K562 (cell line): Measurements from ENCODE around the gene FBXW7. TPM values are rescaled to one million over a fixed set of nuclear protein-coding genes. Genes with fewer than 3 reads are reported as not detected.

ENCODE experiments used
- BRD9 ChIP-seq: fragments of 450-650 bp; IDR thresholded peaks from 2 replicates; pipeline ENCODE4 v1.6.1; 2018; ENCODE audit warnings: low read depth; ENCODE audit not compliant: partially characterized antibody
- CBX2 ChIP-seq: fragments of 200-600 bp; sonication (generic); IDR thresholded peaks from one replicate; pipeline ENCODE4 v1.6.1; 2012; ENCODE audit warnings: mild to moderate bottlenecking, low read length, inconsistent platforms; ENCODE audit not compliant: insufficient read depth, poor library complexity, severe bottlenecking
- CBX5 ChIP-seq: IDR thresholded peaks from 2 replicates; pipeline ENCODE4 v1.6.1; 2014; ENCODE audit warnings: low read depth, borderline replicate concordance
- CEBPB ChIP-seq: fragments of 450-650 bp; IDR thresholded peaks from 2 replicates; pipeline ENCODE4 v1.6.1; 2016; ENCODE audit warnings: missing genetic modification characterization, missing compliant biosample characterization
- DDX20 ChIP-seq: fragments of 450-650 bp; IDR thresholded peaks from 2 replicates; pipeline ENCODE4 v1.6.1; 2016; ENCODE audit warnings: missing genetic modification characterization, low read depth, mild to moderate bottlenecking, missing compliant biosample characterization, moderate library complexity
- FOXK1 ChIP-seq: sonication (generic); formaldehyde crosslinking; IDR thresholded peaks from 2 replicates; pipeline ENCODE4 v1.8.0; 2022; ENCODE audit warnings: missing genetic modification reagents, mild to moderate bottlenecking, borderline replicate concordance
- GATAD2A ChIP-seq: fragments of 450-650 bp; IDR thresholded peaks from 2 replicates; pipeline ENCODE4 v1.6.1; 2017
- MBD2 ChIP-seq: sonication (generic); IDR thresholded peaks from 2 replicates; pipeline ENCODE4 v1.6.1; 2016; ENCODE audit warnings: low read depth, borderline replicate concordance
- MTA3 ChIP-seq: fragments of 450-650 bp; formaldehyde crosslinking; IDR thresholded peaks from 2 replicates; pipeline ENCODE4 v1.6.1; 2017; ENCODE audit warnings: mild to moderate bottlenecking, borderline replicate concordance
- NCOA2 ChIP-seq, 2 experiments: fragments of 450-650 bp; IDR thresholded peaks; 2 replicates each; pipeline ENCODE4 v1.6.1; 2018; ENCODE audit warnings: mild to moderate bottlenecking in 2 of 2, moderate library complexity in 1 of 2; ENCODE audit not compliant: partially characterized antibody in 2 of 2
- NCOR1 ChIP-seq: fragments of 450-650 bp; IDR thresholded peaks from 2 replicates; pipeline ENCODE4 v1.6.1; 2016; ENCODE audit warnings: mild to moderate bottlenecking, moderate library complexity
- RBM39 ChIP-seq: fragments of 200-400 bp; formaldehyde crosslinking; optimal IDR thresholded peaks from 2 replicates; pipeline ENCODE3; 2018; ENCODE audit warnings: low read depth, low read length
- RFX5 ChIP-seq: IDR thresholded peaks from 2 replicates; pipeline ENCODE4 v1.6.1; 2011; ENCODE audit warnings: low read depth, mild to moderate bottlenecking, improper control_type of control experiment, low read length
- TBP ChIP-seq: optimal IDR thresholded peaks from 2 replicates; pipeline ENCODE3; 2011; ENCODE audit warnings: low read depth, low read length, improper control_type of control experiment
- TEAD1 ChIP-seq, 2 experiments: fragments of 450-650 bp in 1 of 2; sonication (generic) in 1 of 2; formaldehyde crosslinking; IDR thresholded peaks; 2 replicates each; pipeline versions ENCODE4 v1.4.0 to v1.8.0; 2020 to 2022; ENCODE audit warnings: mild to moderate bottlenecking in 2 of 2, missing genetic modification reagents in 1 of 2
- TEAD4 ChIP-seq, 2 experiments: sonication (generic) in 1 of 2; formaldehyde crosslinking in 1 of 2; IDR thresholded peaks; 2 replicates each; pipeline versions ENCODE4 v1.6.1 to v1.8.0; 2012 to 2022; ENCODE audit warnings: borderline replicate concordance in 1 of 2, inconsistent platforms in 1 of 2, low read length in 1 of 2, mild to moderate bottlenecking in 1 of 2, missing genetic modification reagents in 1 of 2
- TSC22D4 ChIP-seq: fragments of 450-650 bp; IDR thresholded peaks from 2 replicates; pipeline ENCODE4 v1.6.1; 2016; ENCODE audit warnings: missing genetic modification characterization, missing biosample characterization, control low read depth
- ZKSCAN8 ChIP-seq: fragments of 200-800 bp; sonication (Bioruptor generic); IDR thresholded peaks from 2 replicates; pipeline ENCODE4 v1.6.1; 2016; ENCODE audit warnings: missing genetic modification characterization, missing compliant biosample characterization
- ZNF699 ChIP-seq: fragments of 250-450 bp; sonication (Bioruptor Pico); IDR thresholded peaks from 2 replicates; pipeline ENCODE4 v1.8.0; 2021; ENCODE audit warnings: mild to moderate bottlenecking, moderate library complexity; ENCODE audit not compliant: insufficient replicate concordance
- ZNF780A ChIP-seq: fragments of 250-450 bp; sonication (Bioruptor Pico); IDR thresholded peaks from 2 replicates; pipeline ENCODE4 v1.5.0; 2021; ENCODE audit warnings: mild to moderate bottlenecking
- polyA plus RNA-seq, 8 experiments: library from polyadenylated mRNA; depleted of rRNA in 4 of 8; stranded (reverse) in 5 of 8; unstranded in 3 of 8; fragments of >200 nt; fragmentation: Nextera tagmentation in 2 of 8; fragmentation: Illumina TruSeq in 1 of 8; extraction: Ambion mirVana in 2 of 8; extraction: Trizol in 1 of 8; gene quantifications; 2 replicates each; pipeline versions ENCODE4 v1.2.1 to v1.2.3, GENCODE V29; 2011 to 2014; ENCODE audit warnings: inconsistent platforms in 1 of 8, missing spikeins in 1 of 8
- total RNA-seq, 7 experiments: library from RNA; depleted of rRNA in 6 of 7; stranded (reverse); fragments of >200 nt in 6 of 7; fragmentation: Illumina TruSeq in 2 of 7; extraction: Trizol in 2 of 7; gene quantifications; 2 replicates each; pipeline versions ENCODE4 v1.2.1 to v1.2.3, GENCODE V29; 2011 to 2021; ENCODE audit warnings: low replicate concordance in 1 of 7
- TF ChIP-seq, protein P1 (sequence below): fragments of 250-450 bp; sonication (Bioruptor Pico); IDR thresholded peaks from 2 replicates; pipeline ENCODE4 v1.4.0; 2020; ENCODE audit warnings: mild to moderate bottlenecking, moderate library complexity
- TF ChIP-seq, protein P2 (sequence below): fragments of 450-650 bp; IDR thresholded peaks from one replicate; pipeline ENCODE4 v1.6.1; 2018; ENCODE audit warnings: mild to moderate bottlenecking, moderate library complexity; ENCODE audit not compliant: partially characterized antibody
- TF ChIP-seq, protein P3 (sequence below), 2 experiments: fragments of 150-350 bp in 1 of 2; IDR thresholded peaks; 2 replicates each; pipeline ENCODE4 v1.6.1; 2012 to 2016; ENCODE audit warnings: low read depth in 2 of 2, low read length in 2 of 2, mild to moderate bottlenecking in 1 of 2, moderate library complexity in 1 of 2

FBXW7 gene
- total and polyA plus RNA-seq, 9 of the 15 experiments (the other 6 are each of a cell fraction or from before 2014, with no cell fraction given), result 6.8 to 44.2 (median 16.4) TPM

DNA sequence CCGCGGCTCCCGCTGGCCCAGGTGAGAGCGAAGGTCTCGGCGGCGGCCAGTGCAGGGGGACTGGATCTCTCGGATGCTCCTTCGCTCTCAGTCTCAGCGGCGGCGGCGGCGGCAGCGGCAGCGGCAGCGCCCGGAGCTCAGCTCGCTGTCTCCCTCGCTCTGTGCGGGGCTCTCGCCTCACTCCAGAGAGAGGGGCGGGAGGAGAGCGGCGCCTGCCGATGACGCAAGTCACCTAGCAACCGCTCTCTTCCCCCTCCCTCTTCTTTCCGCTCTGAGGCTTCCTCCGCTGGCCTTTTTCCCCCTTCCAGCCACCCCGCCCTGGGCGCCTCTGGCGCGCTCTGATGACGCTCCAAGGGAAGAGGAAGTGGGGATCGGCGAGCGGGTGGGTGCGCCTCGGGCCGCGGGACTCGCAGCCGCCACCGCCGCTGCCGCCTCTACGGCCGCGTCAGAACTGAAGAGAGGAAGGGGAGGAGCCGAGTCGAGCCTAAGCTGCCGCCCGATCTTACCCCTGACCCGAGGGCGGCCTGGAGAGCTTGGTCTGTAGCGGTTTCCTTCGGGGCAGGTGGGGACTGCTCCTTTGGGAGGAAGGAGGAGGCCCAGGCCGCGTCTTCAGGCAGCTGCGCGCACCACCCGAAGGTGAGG is at the start of gene FBXW7 (continued):
- no peak for TF ChIP-seq GATAD2A
- TF ChIP-seq ZNF699 (CRISPR knock-in tag), result no peak
- no peak for TF ChIP-seq RBM39
- TF ChIP-seq DDX20 (tag), result no peak
- TF ChIP-seq MBD2, result peak; percentile 67
- no peak for TF ChIP-seq TSC22D4 (tag)
- TF ChIP-seq FOXK1 (CRISPR knock-in tag), result no peak
- no peak for TF ChIP-seq TBP
- TF ChIP-seq MTA3, result peak; percentile 69; the same call in 1 of the 2 replicates
- TF ChIP-seq ZNF780A (CRISPR knock-in tag), result no peak
- peak; percentile 36; the same call in 1 of the 2 replicates for TF ChIP-seq NCOR1
- TF ChIP-seq TEAD4 (IDR thresholded peaks at IDR 0.05; ENCODE audit: low read length), result no peak
- no peak for TF ChIP-seq TEAD4 (CRISPR knock-in tag; IDR thresholded peaks at IDR 0.05; ENCODE audit: borderline replicate concordance)
- no peak for TF ChIP-seq ZKSCAN8
- no peak for TF ChIP-seq BRD9
- TF ChIP-seq TEAD1 (CRISPR knock-in tag; IDR thresholded peaks at IDR 0.05), result no peak
- TF ChIP-seq, protein P1, sequence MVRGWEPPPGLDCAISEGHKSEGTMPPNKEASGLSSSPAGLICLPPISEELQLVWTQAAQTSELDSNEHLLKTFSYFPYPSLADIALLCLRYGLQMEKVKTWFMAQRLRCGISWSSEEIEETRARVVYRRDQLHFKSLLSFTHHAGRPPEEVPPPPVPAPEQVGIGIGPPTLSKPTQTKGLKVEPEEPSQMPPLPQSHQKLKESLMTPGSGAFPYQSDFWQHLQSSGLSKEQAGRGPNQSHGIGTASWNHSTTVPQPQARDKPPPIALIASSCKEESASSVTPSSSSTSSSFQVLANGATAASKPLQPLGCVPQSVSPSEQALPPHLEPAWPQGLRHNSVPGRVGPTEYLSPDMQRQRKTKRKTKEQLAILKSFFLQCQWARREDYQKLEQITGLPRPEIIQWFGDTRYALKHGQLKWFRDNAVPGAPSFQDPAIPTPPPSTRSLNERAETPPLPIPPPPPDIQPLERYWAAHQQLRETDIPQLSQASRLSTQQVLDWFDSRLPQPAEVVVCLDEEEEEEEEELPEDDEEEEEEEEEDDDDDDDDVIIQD (CRISPR knock-in tag), result no peak
- TF ChIP-seq CBX2, result no peak
- TF ChIP-seq RFX5, result peak; percentile 62
- TF ChIP-seq, protein P2, sequence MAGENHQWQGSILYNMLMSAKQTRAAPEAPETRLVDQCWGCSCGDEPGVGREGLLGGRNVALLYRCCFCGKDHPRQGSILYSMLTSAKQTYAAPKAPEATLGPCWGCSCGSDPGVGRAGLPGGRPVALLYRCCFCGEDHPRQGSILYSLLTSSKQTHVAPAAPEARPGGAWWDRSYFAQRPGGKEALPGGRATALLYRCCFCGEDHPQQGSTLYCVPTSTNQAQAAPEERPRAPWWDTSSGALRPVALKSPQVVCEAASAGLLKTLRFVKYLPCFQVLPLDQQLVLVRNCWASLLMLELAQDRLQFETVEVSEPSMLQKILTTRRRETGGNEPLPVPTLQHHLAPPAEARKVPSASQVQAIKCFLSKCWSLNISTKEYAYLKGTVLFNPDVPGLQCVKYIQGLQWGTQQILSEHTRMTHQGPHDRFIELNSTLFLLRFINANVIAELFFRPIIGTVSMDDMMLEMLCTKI, result no peak
- TF ChIP-seq CBX5, result no peak
- TF ChIP-seq, protein P3, sequence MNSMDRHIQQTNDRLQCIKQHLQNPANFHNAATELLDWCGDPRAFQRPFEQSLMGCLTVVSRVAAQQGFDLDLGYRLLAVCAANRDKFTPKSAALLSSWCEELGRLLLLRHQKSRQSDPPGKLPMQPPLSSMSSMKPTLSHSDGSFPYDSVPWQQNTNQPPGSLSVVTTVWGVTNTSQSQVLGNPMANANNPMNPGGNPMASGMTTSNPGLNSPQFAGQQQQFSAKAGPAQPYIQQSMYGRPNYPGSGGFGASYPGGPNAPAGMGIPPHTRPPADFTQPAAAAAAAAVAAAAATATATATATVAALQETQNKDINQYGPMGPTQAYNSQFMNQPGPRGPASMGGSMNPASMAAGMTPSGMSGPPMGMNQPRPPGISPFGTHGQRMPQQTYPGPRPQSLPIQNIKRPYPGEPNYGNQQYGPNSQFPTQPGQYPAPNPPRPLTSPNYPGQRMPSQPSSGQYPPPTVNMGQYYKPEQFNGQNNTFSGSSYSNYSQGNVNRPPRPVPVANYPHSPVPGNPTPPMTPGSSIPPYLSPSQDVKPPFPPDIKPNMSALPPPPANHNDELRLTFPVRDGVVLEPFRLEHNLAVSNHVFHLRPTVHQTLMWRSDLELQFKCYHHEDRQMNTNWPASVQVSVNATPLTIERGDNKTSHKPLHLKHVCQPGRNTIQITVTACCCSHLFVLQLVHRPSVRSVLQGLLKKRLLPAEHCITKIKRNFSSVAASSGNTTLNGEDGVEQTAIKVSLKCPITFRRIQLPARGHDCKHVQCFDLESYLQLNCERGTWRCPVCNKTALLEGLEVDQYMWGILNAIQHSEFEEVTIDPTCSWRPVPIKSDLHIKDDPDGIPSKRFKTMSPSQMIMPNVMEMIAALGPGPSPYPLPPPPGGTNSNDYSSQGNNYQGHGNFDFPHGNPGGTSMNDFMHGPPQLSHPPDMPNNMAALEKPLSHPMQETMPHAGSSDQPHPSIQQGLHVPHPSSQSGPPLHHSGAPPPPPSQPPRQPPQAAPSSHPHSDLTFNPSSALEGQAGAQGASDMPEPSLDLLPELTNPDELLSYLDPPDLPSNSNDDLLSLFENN (IDR thresholded peaks at IDR 0.05; ENCODE audit: low read depth in 2 of 2, low read length in 2 of 2), result no peak
- peak; percentile 33; the same call in 1 of the 2 replicates for TF ChIP-seq CEBPB (tag)
- TF ChIP-seq NCOA2 (IDR thresholded peaks at IDR 0.05; ENCODE audit: partially characterized antibody in 2 of 2), result no peak
